HCT116 (cell line): Measurements from ENCODE around the gene GALK2. TPM values are rescaled to one million over a fixed set of nuclear protein-coding genes. Genes with fewer than 3 reads are reported as not detected.

Source experiments
- ATAC-seq: fragments of 200-7000 bp; cut with Tn5 transposase; 2 replicates; pipeline ENCODE4 v1.9.1; 2020; ENCODE audit warnings: mild to moderate bottlenecking, moderate library complexity
- BruUV-seq: library from RNA; stranded (reverse); fragments of 400-500 nt; replicated peaks from 2 replicates; lab custom pipeline; 2021; lab: Mats Ljungman, UMichigan
- CTCF ChIA-PET: fragments of 300-600 bp; sonication (Branson Sonifier 250); formaldehyde crosslinking; loops from one replicate; lab custom pipeline; 2021; ENCODE audit warnings: antibody characterized with exemption; lab: Charles Lee
- POLR2A ChIA-PET: fragments of 300-600, 350-600 bp; sonication (Branson Sonifier 250); formaldehyde crosslinking; loops from one replicate; lab custom pipeline; 2021; ENCODE audit warnings: antibody characterized with exemption; lab: Charles Lee
- RAD21 ChIA-PET, 2 experiments: fragments of 300-600 bp; sonication (Branson Sonifier 250); formaldehyde crosslinking; loops; one replicate each; lab custom pipeline; 2023; ENCODE audit warnings: low total read pairs in 2 of 2; ENCODE audit not compliant: uncharacterized antibody in 2 of 2, unreplicated experiment in 2 of 2, low non-redundant PET in 1 of 2; lab: Charles Lee
- DNase-seq: peaks from one replicate; pipeline ENCODE4 v3.0.0-alpha.2; 2010; ENCODE audit warnings: low read depth, low spot score
- H2AFZ ChIP-seq: fragments of 200-600 bp; shearing (Covaris generic), sonication (generic); 2 replicates; pipeline ENCODE4 v1.6.1; 2017; ENCODE audit warnings: low read depth, mixed run types, mixed read lengths, antibody characterized with exemption, low read length; ENCODE audit not compliant: poor library complexity, severe bottlenecking
- H3K27ac ChIP-seq: 2 replicates; pipeline ENCODE4 v1.5.1; 2012; ENCODE audit warnings: low read depth, low read length
- H3K27me3 ChIP-seq: fragments of 200-600 bp; sonication (generic); 2 replicates; pipeline ENCODE4 v1.6.1; 2016; ENCODE audit warnings: mixed run types, low read length, mixed read lengths; ENCODE audit not compliant: insufficient read depth
- H3K36me3 ChIP-seq, 2 experiments: fragments of 200-500 bp in 1 of 2; fragments of 200-600 bp in 1 of 2; sonication (Bioruptor generic) in 1 of 2; sonication (generic) in 1 of 2; 2 replicates each; pipeline versions ENCODE4 v1.5.1 to v1.6.1; 2014 to 2016; ENCODE audit warnings: low read length in 2 of 2, inconsistent platforms in 1 of 2, mixed read lengths in 1 of 2, mixed run types in 1 of 2; ENCODE audit not compliant: insufficient read depth in 2 of 2, control insufficient read depth in 1 of 2
- H3K4me1 ChIP-seq, 2 experiments: fragments of 200-600 bp in 1 of 2; sonication (generic) in 1 of 2; 2 replicates each; pipeline versions ENCODE4 v1.5.1 to v1.6.1; 2012 to 2017; ENCODE audit warnings: low read length in 2 of 2, inconsistent platforms in 1 of 2, mild to moderate bottlenecking in 1 of 2, mixed read lengths in 1 of 2, mixed run types in 1 of 2, moderate library complexity in 1 of 2; ENCODE audit not compliant: insufficient read depth in 2 of 2, control insufficient read depth in 1 of 2
- H3K4me2 ChIP-seq: fragments of 200-600 bp; sonication (generic); 2 replicates; pipeline ENCODE4 v1.6.1; 2017; ENCODE audit warnings: mixed run types, low read length, mixed read lengths
- H3K4me3 ChIP-seq, 2 experiments: fragments of 200-600 bp in 1 of 2; sonication (generic) in 1 of 2; replicated peaks in 1 of 2; 2 replicates each; pipeline ENCODE4 v1.5.1; 2011 to 2016; ENCODE audit warnings: low read length in 2 of 2, control low read depth in 1 of 2, low read depth in 1 of 2, mild to moderate bottlenecking in 1 of 2, mixed read lengths in 1 of 2, mixed run types in 1 of 2
- H3K79me2 ChIP-seq: fragments of 200-600 bp; sonication (generic); 2 replicates; pipeline ENCODE4 v1.6.1; 2017; ENCODE audit warnings: mild to moderate bottlenecking, mixed run types, low read length, moderate library complexity, mixed read lengths; ENCODE audit not compliant: insufficient read depth
- H3K9ac ChIP-seq: fragments of 200-600 bp; sonication (generic); 2 replicates; pipeline ENCODE4 v1.6.1; 2016; ENCODE audit warnings: low read length, mixed read lengths
- H3K9me2 ChIP-seq: fragments of 200-600 bp; sonication (generic), shearing (Covaris generic); 2 replicates; pipeline ENCODE4 v1.6.1; 2017; ENCODE audit warnings: mixed run types, mild to moderate bottlenecking, moderate library complexity; ENCODE audit not compliant: insufficient read depth
- H3K9me3 ChIP-seq, 2 experiments: fragments of 200-500 bp in 1 of 2; fragments of 200-600 bp in 1 of 2; sonication (Bioruptor generic) in 1 of 2; sonication (generic) in 1 of 2; 2 replicates each; pipeline ENCODE4 v1.6.1; 2014 to 2017; ENCODE audit warnings: low read length in 2 of 2, mixed read lengths in 2 of 2, inconsistent platforms in 1 of 2, low read depth in 1 of 2, mild to moderate bottlenecking in 1 of 2, mixed run types in 1 of 2, moderate library complexity in 1 of 2; ENCODE audit not compliant: control insufficient read depth in 1 of 2, insufficient read depth in 1 of 2
- H4K20me1 ChIP-seq: fragments of 200-600 bp; sonication (generic), shearing (Covaris generic); 2 replicates; pipeline ENCODE4 v1.6.1; 2017; ENCODE audit warnings: mixed run types, mild to moderate bottlenecking, moderate library complexity; ENCODE audit not compliant: insufficient read depth
- POLR2AphosphoS5 ChIP-seq: IDR thresholded peaks from 2 replicates; pipeline ENCODE4 v1.6.1; 2011; ENCODE audit warnings: mild to moderate bottlenecking, low read depth, low read length, moderate library complexity
- SRF ChIP-seq: IDR thresholded peaks from 2 replicates; pipeline ENCODE4 v1.6.1; 2012; ENCODE audit warnings: low read depth
- YY1 ChIP-seq: IDR thresholded peaks from 2 replicates; pipeline ENCODE4 v1.6.1; 2011; ENCODE audit warnings: low read length, low read depth, moderate library complexity, mild to moderate bottlenecking; ENCODE audit not compliant: insufficient replicate concordance; ENCODE audit errors: extremely low read depth
- ZFX ChIP-seq: fragments of 450-650 bp; IDR thresholded peaks from 2 replicates; pipeline ENCODE4 v1.6.1; 2017
- ZNF274 ChIP-seq: fragments of 200-500 bp; sonication (Bioruptor generic); IDR thresholded peaks from 2 replicates; pipeline ENCODE4 v1.6.1; 2014; ENCODE audit warnings: mild to moderate bottlenecking, low read depth, low read length, inconsistent platforms
- intact Hi-C: fragments of 100-400 bp; cut with micrococcal nuclease; formaldehyde crosslinking; loops from 2 replicates; pipeline ENCODE4 v1.10.0; 2022
- total RNA-seq: library from RNA; stranded (reverse); gene quantifications from one replicate; pipeline ENCODE4 v1.2.1, GENCODE V29; 2021; ENCODE audit not compliant: unreplicated experiment
- TF ChIP-seq, protein P1 (sequence below), 3 experiments: fragments of 200-600 bp in 1 of 3; sonication (generic) in 1 of 3; IDR thresholded peaks in 2 of 3; conservative IDR thresholded peaks in 1 of 3; 2 replicates each; pipeline ENCODE4 v1.5.1; 2012 to 2017; ENCODE audit warnings: low read depth in 2 of 3, low read length in 2 of 3, antibody characterized with exemption in 1 of 3, borderline replicate concordance in 1 of 3, control low read depth in 1 of 3, mild to moderate bottlenecking in 1 of 3, mixed read lengths in 1 of 3, mixed run types in 1 of 3, moderate library complexity in 1 of 3; ENCODE audit not compliant: insufficient read depth in 1 of 3
- TF ChIP-seq, protein P2 (sequence below): IDR thresholded peaks from 2 replicates; pipeline ENCODE4 v1.6.1; 2012; ENCODE audit warnings: low read depth

GALK2 gene
- total RNA-seq, 1 experiment from 2014 or later, result 18.7 TPM

GRCh38 chr15:49290191-49290590 lies 120.1 kb downstream of the GALK2 start:
- Histone ChIP-seq H3K4me1 (peaks cover 0 to 4% of the 10 kb centered on the region in 2 experiments; a peak in 2 of 4 replicates), H3K9me2 (no peaks in the 10 kb centered on the region), H3K27ac (no peak overlapping the region), H3K27me3 (no peaks in the 10 kb centered on the region), H3K36me3 (no peaks in the 10 kb centered on the region), H3K4me2 (no peak overlapping the region), H3K4me3 (no peak overlapping the region), H3K9ac (no peak overlapping the region), H2AFZ (no peak overlapping the region), H4K20me1 (no peaks in the 10 kb centered on the region), H3K9me3 (no peaks in the 10 kb centered on the region), H3K79me2 (no peaks in the 10 kb centered on the region)
- intact Hi-C loops, result no loop called here
- TF ChIP-seq YY1 (no peak), SRF (no peak), ZFX (no peak), ZNF274 (no peak), POLR2AphosphoS5 (no peak)
- TF ChIP-seq, protein P1, sequence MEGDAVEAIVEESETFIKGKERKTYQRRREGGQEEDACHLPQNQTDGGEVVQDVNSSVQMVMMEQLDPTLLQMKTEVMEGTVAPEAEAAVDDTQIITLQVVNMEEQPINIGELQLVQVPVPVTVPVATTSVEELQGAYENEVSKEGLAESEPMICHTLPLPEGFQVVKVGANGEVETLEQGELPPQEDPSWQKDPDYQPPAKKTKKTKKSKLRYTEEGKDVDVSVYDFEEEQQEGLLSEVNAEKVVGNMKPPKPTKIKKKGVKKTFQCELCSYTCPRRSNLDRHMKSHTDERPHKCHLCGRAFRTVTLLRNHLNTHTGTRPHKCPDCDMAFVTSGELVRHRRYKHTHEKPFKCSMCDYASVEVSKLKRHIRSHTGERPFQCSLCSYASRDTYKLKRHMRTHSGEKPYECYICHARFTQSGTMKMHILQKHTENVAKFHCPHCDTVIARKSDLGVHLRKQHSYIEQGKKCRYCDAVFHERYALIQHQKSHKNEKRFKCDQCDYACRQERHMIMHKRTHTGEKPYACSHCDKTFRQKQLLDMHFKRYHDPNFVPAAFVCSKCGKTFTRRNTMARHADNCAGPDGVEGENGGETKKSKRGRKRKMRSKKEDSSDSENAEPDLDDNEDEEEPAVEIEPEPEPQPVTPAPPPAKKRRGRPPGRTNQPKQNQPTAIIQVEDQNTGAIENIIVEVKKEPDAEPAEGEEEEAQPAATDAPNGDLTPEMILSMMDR (IDR thresholded peaks at IDR 0.05 in 2 of 3, conservative IDR thresholded peaks at IDR 0.05 in 1 of 3; ENCODE audit: borderline replicate concordance in 1 of 3, insufficient read depth in 1 of 3, low read depth in 2 of 3, low read length in 2 of 3), result no peak
- TF ChIP-seq, protein P2, sequence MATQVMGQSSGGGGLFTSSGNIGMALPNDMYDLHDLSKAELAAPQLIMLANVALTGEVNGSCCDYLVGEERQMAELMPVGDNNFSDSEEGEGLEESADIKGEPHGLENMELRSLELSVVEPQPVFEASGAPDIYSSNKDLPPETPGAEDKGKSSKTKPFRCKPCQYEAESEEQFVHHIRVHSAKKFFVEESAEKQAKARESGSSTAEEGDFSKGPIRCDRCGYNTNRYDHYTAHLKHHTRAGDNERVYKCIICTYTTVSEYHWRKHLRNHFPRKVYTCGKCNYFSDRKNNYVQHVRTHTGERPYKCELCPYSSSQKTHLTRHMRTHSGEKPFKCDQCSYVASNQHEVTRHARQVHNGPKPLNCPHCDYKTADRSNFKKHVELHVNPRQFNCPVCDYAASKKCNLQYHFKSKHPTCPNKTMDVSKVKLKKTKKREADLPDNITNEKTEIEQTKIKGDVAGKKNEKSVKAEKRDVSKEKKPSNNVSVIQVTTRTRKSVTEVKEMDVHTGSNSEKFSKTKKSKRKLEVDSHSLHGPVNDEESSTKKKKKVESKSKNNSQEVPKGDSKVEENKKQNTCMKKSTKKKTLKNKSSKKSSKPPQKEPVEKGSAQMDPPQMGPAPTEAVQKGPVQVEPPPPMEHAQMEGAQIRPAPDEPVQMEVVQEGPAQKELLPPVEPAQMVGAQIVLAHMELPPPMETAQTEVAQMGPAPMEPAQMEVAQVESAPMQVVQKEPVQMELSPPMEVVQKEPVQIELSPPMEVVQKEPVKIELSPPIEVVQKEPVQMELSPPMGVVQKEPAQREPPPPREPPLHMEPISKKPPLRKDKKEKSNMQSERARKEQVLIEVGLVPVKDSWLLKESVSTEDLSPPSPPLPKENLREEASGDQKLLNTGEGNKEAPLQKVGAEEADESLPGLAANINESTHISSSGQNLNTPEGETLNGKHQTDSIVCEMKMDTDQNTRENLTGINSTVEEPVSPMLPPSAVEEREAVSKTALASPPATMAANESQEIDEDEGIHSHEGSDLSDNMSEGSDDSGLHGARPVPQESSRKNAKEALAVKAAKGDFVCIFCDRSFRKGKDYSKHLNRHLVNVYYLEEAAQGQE, result no peak
- ChIA-PET RAD21 (no interaction called here), POLR2A (no interaction called here), CTCF (no interaction called here)
- DNase-seq (no peak), ATAC-seq (no peak)
- BruUV-seq, result no TSS peak
